Caco-2 (cell line): ENCODE measurements around the gene CSNK2A2. TPM values are rescaled to one million over a fixed set of nuclear protein-coding genes. Genes with fewer than 3 reads are reported as not detected.

Source experiments
- Bru-seq: library from RNA; stranded (reverse); fragments of 400-500 nt; gene quantifications from one replicate; lab custom pipeline; 2021; lab: Mats Ljungman, UMichigan
- BruChase-seq, 2 experiments: library from RNA; stranded (reverse); fragments of 400-500 nt; gene quantifications; one replicate each; lab custom pipeline; 2021; lab: Mats Ljungman, UMichigan
- BruUV-seq: library from RNA; stranded (reverse); fragments of 400-500 nt; replicated peaks from 2 replicates; lab custom pipeline; 2021; lab: Mats Ljungman, UMichigan
- CTCF ChIA-PET: fragments of 300-600 bp; sonication (Branson Sonifier 250); formaldehyde crosslinking; loops from one replicate; lab custom pipeline; 2022; ENCODE audit warnings: antibody characterized with exemption; lab: Charles Lee
- POLR2A ChIA-PET: fragments of 300-600 bp; sonication (Branson Sonifier 250); formaldehyde crosslinking; loops from one replicate; lab custom pipeline; 2022; ENCODE audit warnings: antibody characterized with exemption; lab: Charles Lee
- DNase-seq, 2 experiments: peaks; one replicate each; pipeline versions ENCODE4 v3.0.0 to v3.0.0-alpha.2; 2020 to 2022
- H3K27me3 ChIP-seq: replicated peaks from 2 replicates; pipeline ENCODE4 v1.6.0; 2011; ENCODE audit warnings: low read length; ENCODE audit not compliant: control insufficient read depth, insufficient read depth
- H3K36me3 ChIP-seq: 2 replicates; pipeline ENCODE4 v1.5.1; 2011; ENCODE audit warnings: low read length; ENCODE audit not compliant: control insufficient read depth, insufficient read depth
- H3K4me1 ChIP-seq: fragments of 250-450 bp; sonication (Bioruptor Pico); 2 replicates; pipeline ENCODE4 v1.5.1; 2020; ENCODE audit warnings: mild to moderate bottlenecking
- H3K4me3 ChIP-seq: 2 replicates; pipeline ENCODE4 v1.5.1; 2011; ENCODE audit warnings: low read depth, mild to moderate bottlenecking, control low read depth, low read length
- H3K9me3 ChIP-seq: fragments of 250-450 bp; sonication (Bioruptor Pico); 2 replicates; pipeline ENCODE4 v1.5.1; 2020; ENCODE audit warnings: mild to moderate bottlenecking, moderate library complexity
- H3K27ac Mint-ChIP-seq: one replicate; pipeline ENCODE4 v1.8.0; 2022; ENCODE audit warnings: mixed read lengths; ENCODE audit not compliant: unreplicated experiment
- H3K27me3 Mint-ChIP-seq: one replicate; pipeline ENCODE4 v1.8.0; 2022; ENCODE audit warnings: mixed read lengths; ENCODE audit not compliant: insufficient read depth, unreplicated experiment
- H3K36me3 Mint-ChIP-seq: one replicate; pipeline ENCODE4 v1.8.0; 2022; ENCODE audit warnings: mild to moderate bottlenecking, mixed read lengths; ENCODE audit not compliant: insufficient read depth, unreplicated experiment
- H3K4me1 Mint-ChIP-seq: one replicate; pipeline ENCODE4 v1.8.0; 2022; ENCODE audit warnings: low read depth, mixed read lengths; ENCODE audit not compliant: unreplicated experiment
- H3K4me3 Mint-ChIP-seq: one replicate; pipeline ENCODE4 v1.8.0; 2022; ENCODE audit warnings: mild to moderate bottlenecking, moderate library complexity, mixed read lengths; ENCODE audit not compliant: unreplicated experiment
- H3K9me3 Mint-ChIP-seq: one replicate; pipeline ENCODE4 v1.8.0; 2022; ENCODE audit warnings: mixed read lengths; ENCODE audit not compliant: unreplicated experiment
- intact Hi-C: fragments of 100-400 bp; cut with micrococcal nuclease; formaldehyde crosslinking; loops from one replicate; pipeline ENCODE4 v1.10.0; 2022; ENCODE audit not compliant: unreplicated experiment
- long read RNA-seq: library from polyadenylated mRNA; stranded (forward); transcript quantifications from one replicate; pipeline ENCODE4 v2.0.0, GENCODE V29; 2022
- total RNA-seq: library from RNA; stranded (reverse); gene quantifications from 2 replicates; pipeline ENCODE4 v1.2.3, GENCODE V29; 2022
- TF ChIP-seq, protein P1 (sequence below), 2 experiments: fragments of 200-600 bp in 1 of 2; IDR thresholded peaks; 1 replicate in 1 of 2; 2 replicates in 1 of 2; pipeline versions ENCODE4 v1.5.1 to v1.8.0; 2011 to 2022; ENCODE audit warnings: antibody characterized with exemption in 1 of 2, control low read depth in 1 of 2, inconsistent platforms in 1 of 2, low read depth in 1 of 2, low read length in 1 of 2, mild to moderate bottlenecking in 1 of 2, moderate library complexity in 1 of 2; ENCODE audit not compliant: insufficient read depth in 1 of 2, severe bottlenecking in 1 of 2, unreplicated experiment in 1 of 2

Gene CSNK2A2
- total RNA-seq, result 165 and 181 TPM in 2 replicates
- percentile 96 among the genes with signal in this experiment for Bru-seq, nascent RNA
- BruChase-seq, experiment 1, labeled RNA remaining after a 2-hour chase, result percentile 96 among the genes with signal in this experiment
- BruChase-seq, experiment 2, labeled RNA remaining after a 6-hour chase, result percentile 98 among the genes with signal in this experiment
- long read RNA-seq, transcript CSNK2A2-201 (12 exons, 1,701 nt), result major isoform, 21 of 64 reads
- long read RNA-seq, partial matches to known transcripts, result 16 of 64 reads
- long read RNA-seq, other reads (novel, unspliced or antisense), result 27 of 64 reads

- BruUV-seq, result no TSS peak
These were observed at the start of gene CSNK2A2 for GRCh38 chr16:58198022-58198683. Gene CSNK2A2 (minus strand): TSS chr16:58198106. CDS start chr16:58197736, 370 bp downstream.

GRCh38 chr16:58243528-58244004, 45.7 kb upstream of the CSNK2A2 start:
- Histone ChIP-seq H3K4me3 (no peak overlapping the region), H3K27me3 (no peaks in the 10 kb centered on the region), H3K4me1 (no peaks in the 10 kb centered on the region; the same call in 1 of the 2 replicates), H3K36me3 (no peaks in the 10 kb centered on the region), H3K9me3 (no peaks in the 10 kb centered on the region)
- Mint-ChIP-seq H3K4me3 (no peak overlapping the region), H3K27me3 (peaks cover 6% of the 10 kb centered on the region), H3K9me3 (no peaks in the 10 kb centered on the region), H3K36me3 (no peaks in the 10 kb centered on the region), H3K4me1 (peaks cover 12% of the 10 kb centered on the region), H3K27ac (no peak overlapping the region)
- intact Hi-C loops, result no loop called here
- ChIA-PET POLR2A (no interaction called here), CTCF (no interaction called here)
- BruUV-seq, result no TSS peak
- TF ChIP-seq, protein P1, sequence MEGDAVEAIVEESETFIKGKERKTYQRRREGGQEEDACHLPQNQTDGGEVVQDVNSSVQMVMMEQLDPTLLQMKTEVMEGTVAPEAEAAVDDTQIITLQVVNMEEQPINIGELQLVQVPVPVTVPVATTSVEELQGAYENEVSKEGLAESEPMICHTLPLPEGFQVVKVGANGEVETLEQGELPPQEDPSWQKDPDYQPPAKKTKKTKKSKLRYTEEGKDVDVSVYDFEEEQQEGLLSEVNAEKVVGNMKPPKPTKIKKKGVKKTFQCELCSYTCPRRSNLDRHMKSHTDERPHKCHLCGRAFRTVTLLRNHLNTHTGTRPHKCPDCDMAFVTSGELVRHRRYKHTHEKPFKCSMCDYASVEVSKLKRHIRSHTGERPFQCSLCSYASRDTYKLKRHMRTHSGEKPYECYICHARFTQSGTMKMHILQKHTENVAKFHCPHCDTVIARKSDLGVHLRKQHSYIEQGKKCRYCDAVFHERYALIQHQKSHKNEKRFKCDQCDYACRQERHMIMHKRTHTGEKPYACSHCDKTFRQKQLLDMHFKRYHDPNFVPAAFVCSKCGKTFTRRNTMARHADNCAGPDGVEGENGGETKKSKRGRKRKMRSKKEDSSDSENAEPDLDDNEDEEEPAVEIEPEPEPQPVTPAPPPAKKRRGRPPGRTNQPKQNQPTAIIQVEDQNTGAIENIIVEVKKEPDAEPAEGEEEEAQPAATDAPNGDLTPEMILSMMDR (IDR thresholded peaks at IDR 0.05; ENCODE audit: insufficient read depth in 1 of 2, low read depth in 1 of 2, low read length in 1 of 2, severe bottlenecking in 1 of 2, unreplicated experiment in 1 of 2), result no peak
- DNase-seq, result no peak

More at GRCh38 chr16:58198022-58198683, at the start of gene CSNK2A2:
- Mint-ChIP-seq H3K9me3 (no peaks in the 10 kb centered on the region), H3K27ac (peak within 1 kb of the TSS; percentile 84), H3K36me3 (peaks cover 47% of the 10 kb centered on the region), H3K4me1 (peaks cover 12% of the 10 kb centered on the region), H3K27me3 (peaks cover 8% of the 10 kb centered on the region), H3K4me3 (peak within 1 kb of the TSS; percentile 96)
- CTCF ChIA-PET, result interaction anchor here (0.5 to 1.2 kb wide), 3 partner anchors 69 to 100 kb away, joined by 3 to 4 read pairs (median 3); partner anchors contain the start of gene CFAP20
- TF ChIP-seq, protein P1 (IDR thresholded peaks at IDR 0.05; ENCODE audit: insufficient read depth in 1 of 2, low read depth in 1 of 2, low read length in 1 of 2, severe bottlenecking in 1 of 2, unreplicated experiment in 1 of 2), result peak; percentile 20 to 49
- Histone ChIP-seq H3K4me1 (peaks cover 11% of the 10 kb centered on the region), H3K36me3 (no peaks in the 10 kb centered on the region), H3K9me3 (no peaks in the 10 kb centered on the region), H3K4me3 (peak within 1 kb of the TSS; percentile 95), H3K27me3 (no peaks in the 10 kb centered on the region)
- intact Hi-C loops, result loop anchor here (5.0 kb wide), 2 partner anchors 39 to 289 kb away; no protein-coding TSS in a partner anchor
- peak; percentile 75 to 86 for DNase-seq
- POLR2A ChIA-PET, result no interaction called here

GRCh38 chr16:58236831-58237230, 38.9 kb upstream of the CSNK2A2 start:
- peak overlapping the region; percentile 91 for H3K4me3 Mint-ChIP-seq
- DNase-seq, result no peak
- no TSS peak for BruUV-seq

More at GRCh38 chr16:58236831-58237230, 38.9 kb upstream of the CSNK2A2 start:
- Mint-ChIP-seq H3K4me1 (peaks cover 14% of the 10 kb centered on the region), H3K9me3 (no peaks in the 10 kb centered on the region), H3K27ac (no peak overlapping the region), H3K36me3 (no peaks in the 10 kb centered on the region), H3K27me3 (peaks cover 15% of the 10 kb centered on the region)
- Histone ChIP-seq H3K4me3 (no peak overlapping the region), H3K4me1 (peaks cover 2% of the 10 kb centered on the region; the same call in 1 of the 2 replicates), H3K9me3 (no peaks in the 10 kb centered on the region), H3K36me3 (no peaks in the 10 kb centered on the region), H3K27me3 (no peaks in the 10 kb centered on the region)
- POLR2A ChIA-PET, result no interaction called here
- TF ChIP-seq, protein P1 (IDR thresholded peaks at IDR 0.05; ENCODE audit: insufficient read depth in 1 of 2, low read depth in 1 of 2, low read length in 1 of 2, severe bottlenecking in 1 of 2, unreplicated experiment in 1 of 2), result no peak
- CTCF ChIA-PET, result no interaction called here
- intact Hi-C loops, result loop anchor here (1.0 to 5.0 kb wide), 2 partner anchors 12 to 40 kb away; partner anchors contain the start of gene CSNK2A2
